SHP77 (cell line): ENCODE data around the gene ADGRB2.

Source experiments
- DNase-seq, 2 experiments: peaks; one replicate each; lab custom pipeline; 2025; lab: John Stamatoyannopoulos, UW

ADGRB2 gene

GRCh38 chr1:31763671-31764311 lies 349 bp downstream of the ADGRB2 start:
- DNase-seq, result no peak

DNA sequence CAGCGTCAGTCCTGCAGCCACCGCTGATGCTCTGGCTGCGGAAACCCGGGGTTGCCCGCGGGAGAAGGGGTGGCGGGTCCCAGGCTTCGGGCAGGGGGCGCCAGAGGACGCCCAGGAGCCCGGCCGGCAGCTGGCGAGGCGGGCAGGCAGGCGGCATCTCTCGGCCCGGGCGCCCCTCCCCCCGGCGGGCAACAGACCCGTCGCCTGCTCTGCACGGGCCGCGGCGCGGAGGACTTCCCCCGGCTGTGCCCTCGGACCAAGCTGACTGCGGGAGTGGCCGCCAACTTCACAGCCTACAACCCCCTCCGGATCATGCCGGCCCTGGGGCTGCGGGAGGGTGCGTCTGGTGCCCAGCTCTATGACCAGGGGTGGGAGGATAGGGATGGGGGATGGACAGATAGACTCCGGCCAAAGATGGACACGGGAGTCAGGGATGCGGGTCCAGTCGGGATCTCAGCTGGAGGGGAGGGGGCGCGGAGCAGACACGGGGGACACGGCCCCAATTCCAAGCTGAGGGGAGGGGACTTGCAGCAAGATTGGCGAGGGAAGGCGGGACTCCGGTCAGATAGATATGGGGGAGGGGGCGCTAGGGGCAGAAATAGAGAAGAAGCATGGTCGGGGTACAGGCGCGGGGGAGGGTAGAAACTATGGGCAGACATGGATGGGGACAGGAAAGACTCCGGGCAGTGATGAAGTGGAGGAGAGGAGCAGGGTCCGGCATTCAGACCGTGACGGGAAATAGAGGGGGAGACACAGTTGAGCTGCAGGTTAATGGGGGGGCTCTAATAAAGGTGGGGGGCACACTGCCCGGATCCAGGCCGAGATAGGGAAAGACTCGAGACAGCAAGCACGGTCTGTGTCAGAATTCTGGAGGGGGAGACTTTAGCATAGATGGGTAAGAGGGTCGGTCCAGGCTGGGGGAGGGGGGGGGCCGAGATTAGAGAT lies 1.1 kb downstream of the ADGRB2 start:
- DNase-seq, result peak; percentile 82 to 90

DNA sequence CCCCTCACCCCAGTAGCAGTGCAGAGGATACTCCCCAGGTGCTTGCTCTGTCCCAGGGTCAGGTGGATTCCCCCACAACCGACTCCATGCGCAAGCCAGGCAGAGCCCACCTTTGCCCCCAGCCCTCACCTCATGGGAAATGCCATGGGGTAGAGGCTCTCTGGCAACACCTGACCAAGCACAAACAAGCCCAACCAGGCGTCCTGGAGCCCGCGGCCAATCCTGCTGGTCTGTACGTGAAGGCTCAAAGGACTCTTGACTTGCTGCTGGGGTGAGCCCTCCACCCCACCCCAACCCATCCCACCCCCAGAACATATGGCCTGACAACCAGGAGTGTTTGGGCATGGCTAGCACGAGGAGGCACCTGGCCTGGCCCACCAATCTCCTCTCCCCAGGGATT lies 1.8 kb downstream of the ADGRB2 start:
- DNase-seq, result no peak

DNA sequence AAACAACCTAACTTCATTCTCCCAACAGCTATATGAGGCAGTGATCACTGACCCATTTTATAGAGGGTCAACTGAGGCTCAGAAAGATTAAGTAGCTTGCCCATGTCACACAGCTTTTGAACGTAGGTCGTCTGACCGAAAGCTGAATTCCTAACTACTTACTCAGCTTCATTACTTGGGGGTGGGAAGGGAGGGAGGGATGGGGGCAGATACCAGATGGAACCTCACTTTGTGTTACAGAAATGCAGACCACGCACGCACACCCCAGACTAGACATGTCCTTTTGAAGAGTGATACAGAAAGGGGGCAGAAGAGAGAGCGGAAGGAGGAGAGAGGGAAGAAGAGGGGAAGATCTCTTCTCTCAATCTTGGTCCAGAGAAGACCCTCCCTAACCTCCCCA lies 2.3 kb downstream of the ADGRB2 start:
- DNase-seq, result no peak

- peak; percentile 69 to 78 for DNase-seq
These were observed 3.4 kb downstream of the ADGRB2 start for GRCh38 chr1:31760471-31761470.

GRCh38 chr1:31759298-31760023 lies 4.7 kb downstream of the ADGRB2 start:
- DNase-seq, result no peak

GRCh38 chr1:31758823-31759222 lies 5.3 kb downstream of the ADGRB2 start:
- DNase-seq, result no peak

DNA sequence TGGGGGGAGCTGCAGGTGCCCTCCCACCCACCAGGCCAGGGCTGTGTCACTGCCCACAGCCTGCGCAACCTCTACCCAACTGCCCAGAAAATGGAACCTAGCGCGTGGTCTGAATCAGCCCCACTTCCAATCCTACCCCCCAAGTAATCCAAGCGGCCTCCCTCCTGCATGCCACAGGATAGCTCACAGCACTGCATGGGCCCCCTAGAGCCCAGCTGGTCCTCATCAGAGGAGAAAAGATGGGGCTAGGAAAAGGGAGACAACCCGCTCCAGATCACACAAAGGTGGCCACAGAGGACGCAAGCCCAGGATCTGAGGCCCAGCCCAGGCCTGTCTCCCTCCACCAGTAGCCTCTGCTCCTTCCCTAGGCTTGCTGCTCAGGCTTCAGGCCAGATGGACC lies 6.2 kb downstream of the ADGRB2 start:
- DNase-seq, result no peak

GRCh38 chr1:31757204-31757679 lies 6.9 kb downstream of the ADGRB2 start:
- peak in 1 of 2 experiments; percentile 10 for DNase-seq

- no peak for DNase-seq
These were observed 7.6 kb downstream of the ADGRB2 start for GRCh38 chr1:31756578-31756977.

DNA sequence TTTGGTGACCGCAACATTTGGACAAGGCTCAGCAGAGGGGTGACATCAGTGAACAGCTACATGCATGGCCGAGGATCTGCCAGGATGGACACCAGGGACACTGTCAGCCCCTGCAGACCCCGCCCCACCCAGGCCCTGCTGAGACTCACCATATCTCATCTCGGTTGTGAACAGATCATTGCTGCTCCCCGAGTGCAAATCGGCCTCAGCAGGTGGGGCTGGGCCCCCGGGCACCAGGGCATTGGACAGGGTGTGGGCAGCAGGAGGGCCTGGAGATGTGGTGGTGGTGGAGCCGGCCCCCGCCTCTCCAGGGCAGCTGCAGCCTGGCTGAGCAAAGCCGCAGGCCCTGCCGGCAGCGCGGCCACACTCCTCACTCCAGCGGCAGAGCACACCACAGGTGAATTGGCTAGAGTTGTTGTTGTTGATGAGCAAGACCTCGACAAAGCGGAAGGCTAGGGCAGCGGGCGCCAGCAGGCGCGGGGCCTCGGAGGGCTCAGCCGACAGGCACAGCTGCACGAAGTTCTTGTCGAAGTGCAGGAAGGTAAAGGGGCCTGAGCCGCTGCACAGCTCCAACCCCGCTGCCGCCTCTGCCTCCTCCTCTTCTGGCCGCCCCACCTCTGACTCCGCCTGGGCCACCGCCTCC lies 8.2 kb downstream of the ADGRB2 start:
- no peak for DNase-seq

- no peak for DNase-seq
These were observed 8.9 kb downstream of the ADGRB2 start for GRCh38 chr1:31755197-31755611.

DNA sequence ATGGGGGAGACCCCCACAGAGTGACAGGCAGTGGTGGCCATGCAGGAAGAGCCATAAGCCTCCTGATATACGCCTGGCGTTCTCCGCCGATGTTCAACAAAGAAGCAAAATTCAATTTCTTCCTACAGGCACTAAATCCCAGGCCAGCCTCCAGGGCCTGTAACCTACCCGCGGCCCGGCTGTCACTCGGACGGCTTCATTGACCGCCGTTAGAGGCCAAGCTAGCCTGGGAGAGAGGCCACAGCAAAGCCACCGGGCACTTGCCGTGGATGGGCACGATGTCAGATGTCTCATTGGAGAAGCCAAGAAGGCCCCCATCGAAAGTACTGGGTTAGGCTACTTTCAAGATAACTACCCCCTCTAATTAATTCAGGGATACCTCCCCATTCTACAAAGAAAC lies 9.7 kb downstream of the ADGRB2 start:
- DNase-seq, result no peak

DNA sequence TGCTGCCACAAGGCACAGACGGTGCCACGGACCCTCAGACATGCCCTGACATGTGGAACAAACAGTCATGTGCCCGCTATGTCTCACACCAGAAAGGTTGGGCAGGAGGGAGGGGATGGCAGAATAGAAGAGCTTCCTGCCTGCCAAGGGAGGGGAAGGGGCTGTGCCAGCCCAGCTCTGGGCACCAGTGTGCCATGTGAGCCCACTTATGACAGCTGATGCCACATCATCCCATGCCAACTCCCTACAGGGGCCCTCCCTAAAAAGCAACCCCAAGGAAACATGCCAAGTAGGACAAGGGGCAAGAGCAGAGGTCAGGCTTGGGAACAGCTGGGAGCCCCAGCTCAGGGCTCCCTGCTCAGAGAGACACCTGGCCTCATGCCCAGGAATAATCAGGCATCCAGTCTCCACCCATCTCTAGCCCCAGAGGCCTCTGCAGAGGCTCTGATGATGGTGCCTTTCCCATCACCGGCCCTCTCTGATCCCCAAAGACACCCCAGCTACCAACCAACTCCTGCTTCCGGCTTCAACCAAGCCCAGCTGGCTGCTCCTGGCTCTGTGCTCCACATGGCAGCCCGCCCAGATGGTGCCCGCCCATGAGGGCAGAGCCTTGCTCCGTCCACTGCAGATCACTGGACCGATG lies 10.3 kb downstream of the ADGRB2 start:
- peak; percentile 49 to 68 for DNase-seq

DNA sequence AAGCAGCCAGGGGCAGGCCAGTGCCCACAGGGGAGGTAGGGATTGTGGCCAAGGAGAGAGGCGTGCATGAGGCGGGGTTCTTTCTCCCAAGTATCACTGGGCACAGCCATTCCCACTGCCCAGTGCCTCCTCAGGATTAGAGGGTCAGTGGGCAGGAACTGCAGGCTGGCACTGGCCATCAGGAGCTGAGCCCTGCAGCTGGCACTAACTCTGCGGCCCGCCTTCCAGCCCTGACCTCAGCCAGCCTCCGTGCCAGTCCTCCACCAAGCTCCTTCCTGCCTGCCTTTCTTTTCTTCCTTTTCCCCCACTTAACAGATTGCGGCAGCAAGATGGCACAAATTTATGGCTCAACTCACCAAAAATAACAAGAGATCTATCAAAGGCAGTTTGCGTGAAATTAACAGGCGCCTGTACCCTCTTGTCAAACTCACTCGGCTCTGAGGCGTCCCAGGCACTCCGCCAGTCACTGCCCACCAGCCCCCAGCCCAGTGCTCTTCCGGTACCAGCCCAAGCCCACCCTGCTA lies 11.1 kb downstream of the ADGRB2 start:
- no peak for DNase-seq

GRCh38 chr1:31752258-31752657 lies 11.9 kb downstream of the ADGRB2 start:
- DNase-seq, result no peak

DNA sequence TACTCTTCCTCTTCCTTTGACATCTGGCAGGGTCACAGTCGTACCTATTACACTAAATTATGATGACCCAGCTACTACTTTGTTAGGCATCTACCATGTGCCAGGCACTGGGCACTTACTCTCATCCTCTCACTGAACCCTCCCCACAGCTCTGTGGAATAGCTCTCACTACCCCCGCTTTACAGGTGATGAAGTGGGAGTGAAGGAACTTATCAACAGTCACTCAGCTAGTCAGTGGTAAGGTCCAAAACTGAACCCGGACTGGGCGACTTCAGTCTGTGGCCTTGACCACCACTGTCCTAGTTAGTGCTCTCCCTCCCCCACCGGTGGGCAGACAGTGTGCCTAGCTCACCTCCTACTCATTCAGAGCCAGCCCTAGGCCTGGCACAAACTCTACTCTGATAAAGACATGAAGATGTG lies 12.3 kb downstream of the ADGRB2 start:
- DNase-seq, result no peak

- no peak for DNase-seq
These were observed 13.2 kb downstream of the ADGRB2 start for GRCh38 chr1:31750858-31751510.
